SK-N-MC (cell line): Measurements from ENCODE around the gene LRCH1.

Experiments used
- DNase-seq: peaks from one replicate; pipeline ENCODE4 v3.0.0-alpha.2; 2011; ENCODE audit warnings: low read depth, low spot score
- H3K27ac ChIP-seq: fragments of 200-600 bp; sonication (generic); 2 replicates; pipeline ENCODE4 v1.5.1; 2016; ENCODE audit warnings: mixed run types
- H3K36me3 ChIP-seq: fragments of 200-600 bp; sonication (generic); 2 replicates; pipeline ENCODE4 v1.6.1; 2017; ENCODE audit warnings: antibody characterized with exemption, low read length, mixed read lengths; ENCODE audit not compliant: insufficient read depth
- H3K4me3 ChIP-seq: fragments of 200-600 bp; sonication (generic); 2 replicates; pipeline ENCODE4 v1.5.1; 2016
- H3K9ac ChIP-seq: fragments of 200-600 bp; sonication (generic); 2 replicates; pipeline ENCODE4 v1.8.0; 2017; ENCODE audit warnings: mixed run types, mixed read lengths; ENCODE audit not compliant: insufficient read length
- H3K9me3 ChIP-seq: fragments of 200-600 bp; sonication (generic); 2 replicates; pipeline ENCODE4 v1.6.1; 2017; ENCODE audit warnings: low read depth, mild to moderate bottlenecking, antibody characterized with exemption, low read length, moderate library complexity, mixed read lengths
- EZH2 ChIP-seq: fragments of 200-600 bp; sonication (generic); IDR thresholded peaks from one replicate; pipeline ENCODE4 v1.6.1; 2017; ENCODE audit warnings: antibody characterized with exemption
- FOXP2 ChIP-seq: optimal IDR thresholded peaks from 2 replicates; pipeline ENCODE3; 2011; ENCODE audit warnings: mild to moderate bottlenecking, moderate library complexity; ENCODE audit not compliant: insufficient read depth; ENCODE audit errors: extremely low read length, control extremely low read depth
- POLR2AphosphoS5 ChIP-seq: IDR thresholded peaks from 2 replicates; pipeline ENCODE4 v1.6.1; 2012; ENCODE audit warnings: mild to moderate bottlenecking, low read depth, low read length, borderline replicate concordance

The LRCH1 gene

DNA sequence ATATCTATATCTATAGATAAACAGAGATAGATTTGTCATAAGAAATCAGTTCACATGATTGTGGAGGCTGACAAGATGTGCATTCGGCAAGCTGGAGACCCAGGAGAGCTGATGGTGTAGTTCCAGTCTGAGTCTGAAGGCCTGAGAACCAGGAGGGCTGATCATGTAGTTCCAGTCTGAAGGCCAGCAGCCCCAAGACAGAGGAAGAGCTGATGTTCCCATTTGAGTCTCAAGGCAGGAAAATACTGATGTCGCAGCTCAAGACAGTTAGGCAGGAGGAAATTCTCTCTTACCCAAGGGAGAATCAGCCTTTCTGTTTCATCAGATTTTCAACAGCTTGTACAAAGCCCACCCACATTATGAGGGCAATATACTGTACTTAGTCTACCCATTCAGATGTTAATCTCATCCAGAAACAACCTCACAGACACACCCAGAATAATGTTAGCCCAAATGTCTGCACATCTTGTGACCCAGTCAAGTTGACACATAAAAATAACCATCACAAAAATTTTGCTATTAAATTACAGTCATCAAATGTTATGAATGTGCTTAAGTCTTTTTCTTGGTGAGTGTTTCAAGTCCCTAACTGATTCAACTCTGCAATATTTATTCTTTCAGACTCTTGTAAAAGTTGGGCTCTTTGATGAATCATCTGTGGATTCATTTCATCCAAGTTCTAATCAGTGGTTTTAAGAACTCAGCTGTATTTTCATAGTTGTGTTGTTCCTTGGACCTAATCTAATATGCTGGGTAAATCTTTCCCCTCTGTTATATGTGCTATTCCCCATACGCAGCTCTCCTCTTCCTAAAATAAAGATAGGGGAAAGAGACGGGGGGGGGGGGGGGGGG, 22.7 kb upstream of the LRCH1 start:
- DNase-seq, result no peak
- H3K9me3 ChIP-seq, result no peaks in the 10 kb centered on the region
- H3K27ac ChIP-seq, result peak overlapping the region; percentile 88
- TF ChIP-seq FOXP2, result no peak
- TF ChIP-seq POLR2AphosphoS5, result no peak
- no peak for TF ChIP-seq EZH2
- H3K4me3 ChIP-seq, result 0 out of 2 replicates have a peak overlapping the region, but pooled peaks have one; percentile 12
- no peaks in the 10 kb centered on the region for H3K36me3 ChIP-seq
- peak overlapping the region; percentile 25 for H3K9ac ChIP-seq

DNA sequence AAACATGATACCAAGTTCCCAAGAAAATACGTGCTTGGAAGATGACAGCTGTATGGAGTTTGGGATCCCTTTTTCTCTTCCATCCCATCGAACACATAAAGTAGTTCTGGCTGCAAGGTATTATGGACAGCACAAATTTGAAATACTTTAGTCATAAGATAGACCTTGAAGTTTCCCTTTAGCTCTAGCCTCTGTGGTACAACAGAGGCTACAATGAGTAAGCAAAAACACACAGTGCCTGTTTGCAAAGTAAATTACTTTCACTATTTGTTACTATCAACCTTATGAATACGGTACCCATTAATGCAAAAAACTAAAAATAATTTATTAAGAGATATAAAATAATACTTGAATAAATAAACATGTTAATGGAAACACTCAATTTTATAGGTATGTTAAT, 21.0 kb upstream of the LRCH1 start:
- no peak for DNase-seq
- peak overlapping the region; percentile 2 for H3K9ac ChIP-seq
- no peak for TF ChIP-seq EZH2
- no peak for TF ChIP-seq FOXP2
- TF ChIP-seq POLR2AphosphoS5, result no peak

DNA sequence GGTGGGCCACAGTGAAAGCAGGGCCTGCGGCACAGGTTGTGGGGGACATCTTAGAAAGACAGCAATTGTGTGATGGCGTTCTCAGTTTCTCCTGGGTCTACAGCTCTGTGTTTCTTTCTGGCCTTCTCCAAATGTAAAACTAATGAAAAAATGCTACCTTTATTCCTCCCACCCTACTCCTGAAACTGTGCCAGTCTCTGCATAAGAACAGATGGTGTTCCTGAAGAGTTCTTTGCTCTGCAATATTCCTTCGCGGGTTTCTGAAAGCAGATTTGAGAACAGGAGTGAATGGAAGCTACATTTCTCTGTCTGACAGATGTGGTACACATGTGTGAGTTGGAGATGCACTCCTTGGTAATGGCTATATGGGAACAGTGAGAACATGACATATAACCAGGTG, 18.0 kb upstream of the LRCH1 start:
- no peak overlapping the region for H3K27ac ChIP-seq
- H3K4me3 ChIP-seq, result no peak overlapping the region
- H3K9me3 ChIP-seq, result no peaks in the 10 kb centered on the region
- H3K9ac ChIP-seq, result no peak overlapping the region
- no peaks in the 10 kb centered on the region for H3K36me3 ChIP-seq
- DNase-seq, result no peak
- TF ChIP-seq POLR2AphosphoS5 (no peak), EZH2 (no peak), FOXP2 (no peak)

More for the DNA sequence above, 21.0 kb upstream of the LRCH1 start:
- no peaks in the 10 kb centered on the region for H3K36me3 ChIP-seq
- peak overlapping the region; percentile 88 for H3K27ac ChIP-seq
- no peak overlapping the region for H3K4me3 ChIP-seq
- no peaks in the 10 kb centered on the region for H3K9me3 ChIP-seq

DNA sequence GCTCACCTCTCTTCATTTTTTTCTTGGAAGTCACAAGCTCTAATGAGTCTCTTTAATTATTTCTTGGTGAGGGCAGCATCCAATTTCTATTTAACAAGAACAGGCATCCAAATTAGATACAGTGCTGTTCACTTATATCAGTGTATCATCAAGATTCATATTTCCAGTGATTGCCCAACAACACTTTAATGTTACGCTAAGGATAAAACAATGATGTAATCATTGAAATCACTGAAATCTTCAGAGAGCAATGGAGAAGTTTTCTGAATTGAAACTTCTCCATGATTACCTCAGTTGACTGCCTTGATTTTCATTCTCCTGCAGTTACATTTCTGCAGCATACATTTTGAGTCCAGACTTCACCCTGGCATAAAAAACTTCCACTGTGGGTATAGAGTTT, 17.1 kb upstream of the LRCH1 start:
- Histone ChIP-seq H3K4me3 (no peak overlapping the region; the same call in 1 of the 2 replicates), H3K9me3 (no peaks in the 10 kb centered on the region), H3K36me3 (no peaks in the 10 kb centered on the region), H3K27ac (peak overlapping the region; percentile 66), H3K9ac (no peak overlapping the region)
- DNase-seq, result no peak
- TF ChIP-seq EZH2 (no peak), POLR2AphosphoS5 (no peak), FOXP2 (no peak)

DNA sequence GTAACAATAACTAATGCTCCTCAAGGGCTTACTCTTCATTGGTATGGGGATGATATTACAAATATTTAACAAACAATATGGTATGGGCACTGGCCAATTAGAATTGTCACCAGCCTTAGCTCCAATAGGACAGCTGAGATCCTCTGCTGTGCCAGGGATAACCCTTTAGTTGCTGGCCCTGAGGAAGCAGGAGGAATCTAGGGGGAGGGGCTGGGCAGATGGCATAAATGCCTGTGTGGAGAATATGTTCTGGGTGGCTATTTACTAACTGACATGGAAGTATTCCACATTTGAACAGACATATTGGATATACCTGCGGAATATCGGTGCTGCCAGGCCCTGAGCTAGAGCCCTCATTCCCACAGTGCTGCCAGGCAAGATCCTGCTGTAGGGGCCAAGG, 16.6 kb upstream of the LRCH1 start:
- no peak overlapping the region; the same call in 1 of the 2 replicates for H3K4me3 ChIP-seq
- H3K9me3 ChIP-seq, result no peaks in the 10 kb centered on the region
- DNase-seq, result no peak
- TF ChIP-seq FOXP2 (no peak), POLR2AphosphoS5 (no peak), EZH2 (no peak)
- H3K9ac ChIP-seq, result no peak overlapping the region
- no peaks in the 10 kb centered on the region for H3K36me3 ChIP-seq
- peak overlapping the region; percentile 66 for H3K27ac ChIP-seq

- Histone ChIP-seq H3K9me3 (no peaks in the 10 kb centered on the region), H3K36me3 (no peaks in the 10 kb centered on the region), H3K4me3 (no peak overlapping the region), H3K9ac (no peak overlapping the region), H3K27ac (no peak overlapping the region)
- DNase-seq, result no peak
- TF ChIP-seq FOXP2 (no peak), EZH2 (no peak)
Measured at GRCh38 chr13:46539231-46539630, 13.7 kb upstream of the LRCH1 start.

- H3K27ac ChIP-seq, result no peak overlapping the region
- H3K9ac ChIP-seq, result no peak overlapping the region
- no peak overlapping the region for H3K4me3 ChIP-seq
- no peaks in the 10 kb centered on the region for H3K36me3 ChIP-seq
- no peaks in the 10 kb centered on the region for H3K9me3 ChIP-seq
- no peak for DNase-seq
- no peak for TF ChIP-seq FOXP2
- no peak for TF ChIP-seq POLR2AphosphoS5
- TF ChIP-seq EZH2, result no peak
Measured at GRCh38 chr13:46541210-46541609, 11.8 kb upstream of the LRCH1 start.

- H3K9ac ChIP-seq, result no peak overlapping the region
- H3K4me3 ChIP-seq, result no peak overlapping the region
- no peaks in the 10 kb centered on the region for H3K36me3 ChIP-seq
- TF ChIP-seq FOXP2 (no peak), POLR2AphosphoS5 (no peak), EZH2 (no peak)
- no peak overlapping the region for H3K27ac ChIP-seq
- DNase-seq, result no peak
- H3K9me3 ChIP-seq, result no peaks in the 10 kb centered on the region
Measured at GRCh38 chr13:46542833-46543232, 10.1 kb upstream of the LRCH1 start.
